H1 (cell line): ENCODE results near the gene RAB3GAP1. TPM values are rescaled to one million over a fixed set of nuclear protein-coding genes. Genes with fewer than 3 reads are reported as not detected.

ENCODE experiments used
- CTCF ChIA-PET: fragments of 300-600 bp; sonication (Branson Sonifier 250); formaldehyde crosslinking; loops from one replicate; lab custom pipeline; 2021; ENCODE audit not compliant: partially characterized antibody; lab: Charles Lee
- POLR2A ChIA-PET: fragments of 300-600 bp; sonication (Branson Sonifier 250); formaldehyde crosslinking; loops from one replicate; lab custom pipeline; 2021; ENCODE audit warnings: inconsistent platforms; ENCODE audit not compliant: partially characterized antibody; lab: Charles Lee
- DNase-seq, 2 experiments: peaks; one replicate each; pipeline versions ENCODE4 v3.0.0 to v3.0.0-alpha.2; 2010 to 2022; ENCODE audit warnings: low spot score in 2 of 2, low read depth in 1 of 2, mixed read lengths in 1 of 2
- FAIRE-seq: peaks from 2 replicates; lab custom pipeline; 2011; peaks lifted over from hg19 to GRCh38; lab: Jason Lieb, UNC
- H2AFZ ChIP-seq: 2 replicates; pipeline ENCODE4 v1.8.1; 2012; ENCODE audit warnings: low read length, inconsistent platforms
- H2AK5ac ChIP-seq: 2 replicates; pipeline ENCODE4 v1.6.1; 2013; ENCODE audit warnings: low read depth, low read length
- H2BK120ac ChIP-seq: replicated peaks from 2 replicates; pipeline ENCODE3; 2013; ENCODE audit warnings: low read depth, low read length, inconsistent platforms
- H2BK12ac ChIP-seq: 2 replicates; pipeline ENCODE4 v1.6.1; 2013; ENCODE audit warnings: low read depth, low read length
- H2BK15ac ChIP-seq: 2 replicates; pipeline ENCODE4 v1.6.1; 2013; ENCODE audit warnings: low read length
- H2BK20ac ChIP-seq: 2 replicates; pipeline ENCODE4 v1.6.1; 2013; ENCODE audit warnings: low read length
- H2BK5ac ChIP-seq: 2 replicates; pipeline ENCODE4 v1.6.1; 2013; ENCODE audit warnings: low read depth, low read length
- H3K14ac ChIP-seq: 2 replicates; pipeline ENCODE4 v1.6.1; 2013; ENCODE audit warnings: inconsistent platforms; ENCODE audit not compliant: insufficient read length
- H3K18ac ChIP-seq: 2 replicates; pipeline ENCODE4 v1.6.1; 2013; ENCODE audit warnings: low read length; ENCODE audit errors: extremely low read depth
- H3K23ac ChIP-seq: 2 replicates; pipeline ENCODE4 v1.6.1; 2013; ENCODE audit warnings: inconsistent platforms; ENCODE audit not compliant: insufficient read length
- H3K23me2 ChIP-seq: 2 replicates; pipeline ENCODE4 v1.6.1; 2013; ENCODE audit warnings: low read depth, low read length
- H3K27ac ChIP-seq: 2 replicates; pipeline ENCODE4 v1.6.1; 2011; ENCODE audit warnings: low read depth, low read length, inconsistent platforms
- H3K27me3 ChIP-seq, 4 experiments: replicated peaks in 1 of 4; 1 replicate in 1 of 4; 2 replicates in 3 of 4; pipeline versions ENCODE4 v1.6.1 to v1.8.1; 2011 to 2013; ENCODE audit warnings: low read length in 3 of 4, mild to moderate bottlenecking in 3 of 4, inconsistent platforms in 2 of 4, mixed read lengths in 2 of 4, moderate library complexity in 1 of 4; ENCODE audit not compliant: control insufficient read depth in 3 of 4, insufficient read depth in 3 of 4; ENCODE audit errors: extremely low read depth in 1 of 4
- H3K36me3 ChIP-seq, 4 experiments: 2 replicates each; pipeline versions ENCODE4 v1.6.1 to v1.8.1; 2011 to 2013; ENCODE audit warnings: mild to moderate bottlenecking in 4 of 4, low read length in 3 of 4, moderate library complexity in 2 of 4, control low read depth in 1 of 4, inconsistent platforms in 1 of 4; ENCODE audit not compliant: insufficient read depth in 4 of 4, control insufficient read depth in 2 of 4
- H3K4ac ChIP-seq: replicated peaks from 2 replicates; pipeline ENCODE3; 2013; ENCODE audit warnings: low read length, low read depth, mixed read lengths, inconsistent platforms; ENCODE audit not compliant: insufficient read length
- H3K4me1 ChIP-seq, 4 experiments: replicated peaks in 1 of 4; 1 replicate in 1 of 4; 2 replicates in 3 of 4; pipeline versions ENCODE4 v1.6.1 to v1.8.1; 2011 to 2013; ENCODE audit warnings: low read length in 3 of 4, inconsistent platforms in 2 of 4, mixed read lengths in 1 of 4; ENCODE audit not compliant: insufficient read depth in 4 of 4, control insufficient read depth in 3 of 4
- H3K4me2 ChIP-seq, 2 experiments: 2 replicates each; pipeline versions ENCODE4 v1.6.1 to v1.8.1; 2011 to 2013; ENCODE audit warnings: low read depth in 2 of 2, low read length in 2 of 2, control low read depth in 1 of 2, inconsistent platforms in 1 of 2, mild to moderate bottlenecking in 1 of 2; ENCODE audit not compliant: insufficient read depth in 1 of 2
- H3K4me3 ChIP-seq, 4 experiments: fragments of 200-600, 300-600 bp in 1 of 4; sonication (generic), shearing (Covaris generic), sonication (Bioruptor Twin) in 1 of 4; 2 replicates each; pipeline versions ENCODE4 v1.5.1 to v1.8.1; 2011 to 2016; ENCODE audit warnings: low read length in 4 of 4, low read depth in 3 of 4, control low read depth in 2 of 4, inconsistent platforms in 2 of 4, mild to moderate bottlenecking in 2 of 4, mixed read lengths in 1 of 4, moderate library complexity in 1 of 4; ENCODE audit not compliant: insufficient read depth in 2 of 4; ENCODE audit errors: extremely low read depth in 1 of 4
- H3K56ac ChIP-seq: replicated peaks from 2 replicates; pipeline ENCODE3; 2013; ENCODE audit warnings: low read depth, mild to moderate bottlenecking, mixed read lengths, low read length, inconsistent platforms; ENCODE audit not compliant: insufficient read length
- H3K79me1 ChIP-seq: 2 replicates; pipeline ENCODE4 v1.6.1; 2013; ENCODE audit warnings: low read depth, low read length, control low read depth
- H3K79me2 ChIP-seq, 2 experiments: 2 replicates each; pipeline versions ENCODE4 v1.6.1 to v1.8.1; 2012 to 2013; ENCODE audit warnings: low read length in 2 of 2, mild to moderate bottlenecking in 2 of 2, inconsistent platforms in 1 of 2; ENCODE audit not compliant: insufficient read depth in 2 of 2, control insufficient read depth in 1 of 2
- H3K9ac ChIP-seq, 4 experiments: replicated peaks in 1 of 4; 1 replicate in 1 of 4; 2 replicates in 3 of 4; pipeline versions ENCODE4 v1.6.1 to v1.8.1; 2011 to 2013; ENCODE audit warnings: low read depth in 3 of 4, low read length in 3 of 4, control low read depth in 2 of 4, mild to moderate bottlenecking in 2 of 4, moderate library complexity in 2 of 4, inconsistent platforms in 1 of 4; ENCODE audit errors: extremely low read depth in 1 of 4
- H3K9me3 ChIP-seq, 2 experiments: 2 replicates each; pipeline versions ENCODE4 v1.6.1 to v1.8.1; 2012 to 2013; ENCODE audit warnings: mild to moderate bottlenecking in 2 of 2, moderate library complexity in 2 of 2, control low read depth in 1 of 2, inconsistent platforms in 1 of 2, low read depth in 1 of 2, low read length in 1 of 2, mixed read lengths in 1 of 2; ENCODE audit not compliant: insufficient read depth in 2 of 2
- H4K20me1 ChIP-seq, 2 experiments: replicated peaks in 1 of 2; 2 replicates each; pipeline versions ENCODE3 to v1.8.1; 2011 to 2013; ENCODE audit warnings: inconsistent platforms in 2 of 2, low read length in 2 of 2, mild to moderate bottlenecking in 1 of 2; ENCODE audit not compliant: insufficient read depth in 2 of 2, control insufficient read depth in 1 of 2
- H4K5ac ChIP-seq: 2 replicates; pipeline ENCODE4 v1.6.1; 2013; ENCODE audit warnings: low read length, low read depth, mixed read lengths, inconsistent platforms; ENCODE audit not compliant: insufficient read length
- H4K8ac ChIP-seq: 2 replicates; pipeline ENCODE4 v1.8.0; 2013; ENCODE audit warnings: mild to moderate bottlenecking, moderate library complexity, low read length, inconsistent platforms; ENCODE audit not compliant: insufficient read depth; ENCODE audit errors: extremely low read depth
- H4K91ac ChIP-seq: replicated peaks from 2 replicates; pipeline ENCODE3; 2013; ENCODE audit warnings: low read length, mixed read lengths, inconsistent platforms; ENCODE audit not compliant: insufficient read length
- BACH1 ChIP-seq: IDR thresholded peaks from 2 replicates; pipeline ENCODE4 v1.6.1; 2012; ENCODE audit warnings: low read length, improper control_type of control experiment
- CBX8 ChIP-seq: fragments of 300-800, 300-1000 bp; sonication (generic); IDR thresholded peaks from 2 replicates; pipeline ENCODE4 v1.7.1; 2016; ENCODE audit warnings: low read depth, low read length, borderline replicate concordance
- CTBP2 ChIP-seq: IDR thresholded peaks from 2 replicates; pipeline ENCODE4 v1.7.0; 2011; ENCODE audit warnings: borderline replicate concordance, mild to moderate bottlenecking, moderate library complexity, mixed read lengths, low read length; ENCODE audit not compliant: insufficient read depth, insufficient read length
- E2F6 ChIP-seq: IDR thresholded peaks from 2 replicates; pipeline ENCODE4 v1.6.1; 2012; ENCODE audit warnings: inconsistent platforms
- EGR1 ChIP-seq: IDR thresholded peaks from 2 replicates; pipeline ENCODE4 v1.6.1; 2011; ENCODE audit warnings: low read depth, low read length, borderline replicate concordance
- POLR2A ChIP-seq, 2 experiments: IDR thresholded peaks; 1 replicate in 1 of 2; 2 replicates in 1 of 2; pipeline ENCODE4 v1.6.1; 2011; ENCODE audit warnings: low read depth in 2 of 2, low read length in 2 of 2, mild to moderate bottlenecking in 2 of 2; ENCODE audit errors: control extremely low read depth in 1 of 2
- POU5F1 ChIP-seq: IDR thresholded peaks from 2 replicates; pipeline ENCODE4 v1.6.1; 2011; ENCODE audit warnings: low read depth, mild to moderate bottlenecking, low read length, moderate library complexity
- SAP30 ChIP-seq: fragments of 300-600 bp; sonication (generic); IDR thresholded peaks from 2 replicates; pipeline ENCODE4 v1.7.1; 2012; ENCODE audit warnings: low read length, moderate library complexity, mild to moderate bottlenecking, inconsistent platforms; ENCODE audit not compliant: insufficient read depth, insufficient replicate concordance
- SP2 ChIP-seq: IDR thresholded peaks from 2 replicates; pipeline ENCODE4 v1.6.1; 2012; ENCODE audit warnings: mild to moderate bottlenecking, low read length, inconsistent platforms
- TEAD4 ChIP-seq: IDR thresholded peaks from 2 replicates; pipeline ENCODE4 v1.6.1; 2012; ENCODE audit warnings: low read depth, low read length, inconsistent platforms, mixed read lengths
- YY1 ChIP-seq: IDR thresholded peaks from 2 replicates; pipeline ENCODE4 v1.6.1; 2011; ENCODE audit warnings: low read depth, mild to moderate bottlenecking, low read length
- WGBS, 2 experiments: shearing (Covaris generic) in 1 of 2; methylation state at CpG; one replicate each; pipeline versions ENCODE4 v1.1.6 to v1.1.7; 2013 to 2015; ENCODE audit warnings: low lambda C conversion rate in 2 of 2, mixed read lengths in 2 of 2, inconsistent platforms in 1 of 2, low coverage in 1 of 2, missing lambda C conversion rate in 1 of 2; ENCODE audit not compliant: insufficient replicate concordance in 2 of 2, insufficient coverage in 1 of 2, insufficient read length in 1 of 2; ENCODE audit errors: extremely low coverage in 1 of 2, missing lambda C conversion rate in 1 of 2; 5-methylcytosine and 5-hydroxymethylcytosine counted together
- polyA plus RNA-seq, 7 experiments: library from polyadenylated mRNA; depleted of rRNA in 3 of 7; stranded (reverse) in 5 of 7; unstranded in 2 of 7; fragments of >200 nt in 5 of 7; fragments of 200-250 nt in 2 of 7; gene quantifications; 1 replicate in 5 of 7; 2 replicates in 1 of 7; 4 replicates in 1 of 7; pipeline versions ENCODE4 v1.2.1 to v1.2.3, GENCODE V29; 2011 to 2013; ENCODE audit warnings: missing spikeins in 2 of 7, mixed read lengths in 2 of 7
- total RNA-seq: library from RNA; stranded (reverse); fragmentation: NEBNext Ultra II Directional; extraction: Animal tissue kit (Norgen Biotek cat#: 25700); gene quantifications from 2 replicates; pipeline ENCODE4 v1.2.1, GENCODE V29; 2021
- TF ChIP-seq, protein P1 (sequence below), 3 experiments: IDR thresholded peaks; 1 replicate in 2 of 3; 2 replicates in 1 of 3; pipeline versions ENCODE4 v1.5.1 to v1.6.1; 2011; ENCODE audit warnings: low read length in 3 of 3, mild to moderate bottlenecking in 3 of 3, inconsistent platforms in 2 of 3, low read depth in 1 of 3, moderate library complexity in 1 of 3; ENCODE audit not compliant: insufficient read depth in 1 of 3; ENCODE audit errors: control extremely low read depth in 1 of 3

RAB3GAP1 gene
- total and polyA plus RNA-seq, 2 of the 8 experiments (the other 6 are each of a cell fraction or from before 2014, with no cell fraction given) = 9.8 to 28.6 TPM

DNA sequence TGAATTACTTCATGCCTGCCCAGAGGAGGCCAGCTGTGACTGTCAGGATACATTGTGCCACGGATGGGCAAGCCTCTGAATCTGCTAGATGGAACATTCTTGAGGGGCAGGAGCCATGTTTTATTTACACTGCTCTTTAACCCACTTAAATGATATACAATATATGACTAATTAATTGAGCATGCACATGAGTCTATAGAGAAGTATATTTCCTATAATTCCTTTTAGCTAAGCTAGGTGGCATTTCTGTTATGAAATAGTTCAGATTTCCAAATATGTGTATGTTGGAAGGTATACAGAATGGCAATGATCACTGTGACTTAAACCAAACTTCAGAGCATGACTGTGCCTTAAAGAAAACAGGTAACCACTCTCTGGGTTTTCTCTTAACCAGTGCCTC is 131.7 kb downstream of the RAB3GAP1 start:
- Histone ChIP-seq H3K79me1 (no peaks in the 10 kb centered on the region), H3K4me1 (peaks cover 0 to 3% (median 2%) of the 10 kb centered on the region in 4 experiments; a peak in 3 of 7 replicates), H3K23me2 (no peaks in the 10 kb centered on the region), H2BK12ac (no peak overlapping the region), H3K14ac (no peak overlapping the region), H3K36me3 (no peaks in the 10 kb centered on the region), H2AFZ (no peak overlapping the region), H4K8ac (no peak overlapping the region), H2AK5ac (no peak overlapping the region), H3K56ac (no peak overlapping the region), H3K4me3 (no peak overlapping the region), H3K4me2 (no peak overlapping the region), H3K23ac (no peak overlapping the region), H3K27ac (no peak overlapping the region), H3K79me2 (no peaks in the 10 kb centered on the region), H2BK20ac (no peak overlapping the region), H4K20me1 (no peaks in the 10 kb centered on the region), H3K18ac (no peak overlapping the region), H3K27me3 (no peaks in the 10 kb centered on the region), H2BK5ac (no peak overlapping the region), H4K5ac (no peak overlapping the region), H3K4ac (no peak overlapping the region), H3K9me3 (no peaks in the 10 kb centered on the region), H2BK120ac (no peak overlapping the region), H3K9ac (no peak overlapping the region), H4K91ac (no peak overlapping the region), H2BK15ac (no peak overlapping the region)
- FAIRE-seq (no peak), DNase-seq (no peak)
- POLR2A ChIA-PET = no interaction called here
- CTCF ChIA-PET = no interaction called here
- 100% methylated on average over 1 of the region's 1 CpG; no CpG with 5 or more reads in 1 of the 2 experiments for WGBS, 2 experiments
- TF ChIP-seq SAP30 (no peak), POU5F1 (no peak), TEAD4 (no peak), POLR2A (IDR thresholded peaks at IDR 0.05; ENCODE audit: control extremely low read depth in 1 of 2, low read depth in 2 of 2, low read length in 2 of 2) (no peak), E2F6 (no peak), SP2 (no peak), CBX8 (no peak), CTBP2 (no peak), EGR1 (no peak), BACH1 (no peak), YY1 (no peak)
- TF ChIP-seq, protein P1, sequence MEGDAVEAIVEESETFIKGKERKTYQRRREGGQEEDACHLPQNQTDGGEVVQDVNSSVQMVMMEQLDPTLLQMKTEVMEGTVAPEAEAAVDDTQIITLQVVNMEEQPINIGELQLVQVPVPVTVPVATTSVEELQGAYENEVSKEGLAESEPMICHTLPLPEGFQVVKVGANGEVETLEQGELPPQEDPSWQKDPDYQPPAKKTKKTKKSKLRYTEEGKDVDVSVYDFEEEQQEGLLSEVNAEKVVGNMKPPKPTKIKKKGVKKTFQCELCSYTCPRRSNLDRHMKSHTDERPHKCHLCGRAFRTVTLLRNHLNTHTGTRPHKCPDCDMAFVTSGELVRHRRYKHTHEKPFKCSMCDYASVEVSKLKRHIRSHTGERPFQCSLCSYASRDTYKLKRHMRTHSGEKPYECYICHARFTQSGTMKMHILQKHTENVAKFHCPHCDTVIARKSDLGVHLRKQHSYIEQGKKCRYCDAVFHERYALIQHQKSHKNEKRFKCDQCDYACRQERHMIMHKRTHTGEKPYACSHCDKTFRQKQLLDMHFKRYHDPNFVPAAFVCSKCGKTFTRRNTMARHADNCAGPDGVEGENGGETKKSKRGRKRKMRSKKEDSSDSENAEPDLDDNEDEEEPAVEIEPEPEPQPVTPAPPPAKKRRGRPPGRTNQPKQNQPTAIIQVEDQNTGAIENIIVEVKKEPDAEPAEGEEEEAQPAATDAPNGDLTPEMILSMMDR (IDR thresholded peaks at IDR 0.05; ENCODE audit: control extremely low read depth in 1 of 3, insufficient read depth in 1 of 3, low read depth in 1 of 3, low read length in 3 of 3) = no peak
